HG03469 (cell line): Measurements from ENCODE around the gene KIF19.

ENCODE experiments used
- ATAC-seq: cut with Tn5 transposase; IDR thresholded peaks from one replicate; pipeline ENCODE4 v1.9.1; 2021; ENCODE audit warnings: mild to moderate bottlenecking, moderate library complexity, moderate number of reproducible peaks; ENCODE audit not compliant: unreplicated experiment

KIF19 gene

GRCh38 chr17:74359916-74360315 is 33.9 kb downstream of the KIF19 start:
- ATAC-seq = no peak

GRCh38 chr17:74360899-74361229 is 34.8 kb downstream of the KIF19 start:
- ATAC-seq = no peak

DNA sequence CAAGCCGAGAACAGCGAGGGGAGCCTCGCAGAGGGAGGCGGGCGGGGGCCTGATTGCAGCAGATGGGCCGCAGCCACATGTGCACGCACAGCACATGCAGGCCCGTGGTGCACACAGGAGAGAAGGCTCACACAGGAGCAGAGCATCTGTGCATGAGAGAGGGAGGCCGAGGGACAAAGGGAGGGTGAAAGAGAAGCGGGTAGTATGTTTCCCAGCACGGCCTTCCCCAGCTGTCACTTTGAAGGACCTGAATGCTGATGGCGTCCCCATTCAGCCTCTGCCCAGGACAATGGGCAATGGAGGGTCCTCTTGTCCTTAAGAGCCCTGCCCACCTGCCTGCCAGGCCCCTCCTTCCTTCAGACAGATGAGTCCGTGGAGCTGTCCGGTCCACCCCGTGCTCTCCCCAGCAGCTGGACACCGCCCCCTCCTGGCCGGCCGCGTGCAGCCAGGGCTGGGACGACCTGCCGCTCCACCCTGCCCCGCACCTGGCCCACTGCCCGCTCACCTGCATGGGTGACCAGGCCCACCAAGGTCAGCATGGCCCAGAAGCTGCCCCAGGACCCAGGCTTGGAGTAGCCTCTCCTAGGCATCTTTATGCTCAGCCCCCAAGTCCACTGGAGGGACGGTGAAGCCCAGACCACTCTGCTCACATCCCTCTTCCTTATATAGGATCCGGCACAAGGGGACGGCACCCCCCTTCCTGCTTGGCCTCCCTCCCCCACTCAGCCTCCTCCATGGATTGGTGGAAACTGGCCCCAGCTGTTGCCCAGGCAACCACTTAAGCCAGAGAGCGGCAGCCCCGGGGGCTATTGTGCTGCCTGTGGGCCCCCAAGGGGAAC is 35.4 kb downstream of the KIF19 start, which contains the start of gene BTBD17:
BTBD17 (minus strand) TSS at position 639 of the 839 bp plus-strand sequence; CDS start at position 590, 49 bp downstream.
- ATAC-seq = no peak

DNA sequence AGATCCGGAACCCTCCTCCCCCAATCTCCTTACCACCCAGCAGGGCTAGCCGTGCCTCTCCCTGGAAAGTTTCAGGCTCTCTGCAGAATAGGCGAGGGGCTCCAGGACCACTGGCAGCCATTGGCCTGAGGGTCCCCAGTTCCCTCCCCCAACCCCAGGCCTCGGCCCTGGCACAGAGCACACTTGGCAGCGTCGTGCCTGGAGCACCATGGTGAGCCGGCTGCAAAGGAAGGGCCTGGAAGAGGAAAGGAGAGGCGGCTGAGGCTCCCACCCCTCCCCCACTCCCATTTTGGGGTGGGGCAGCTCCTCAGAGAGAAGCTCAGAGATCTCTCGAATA is 36.0 kb downstream of the KIF19 start:
- ATAC-seq = no peak

DNA sequence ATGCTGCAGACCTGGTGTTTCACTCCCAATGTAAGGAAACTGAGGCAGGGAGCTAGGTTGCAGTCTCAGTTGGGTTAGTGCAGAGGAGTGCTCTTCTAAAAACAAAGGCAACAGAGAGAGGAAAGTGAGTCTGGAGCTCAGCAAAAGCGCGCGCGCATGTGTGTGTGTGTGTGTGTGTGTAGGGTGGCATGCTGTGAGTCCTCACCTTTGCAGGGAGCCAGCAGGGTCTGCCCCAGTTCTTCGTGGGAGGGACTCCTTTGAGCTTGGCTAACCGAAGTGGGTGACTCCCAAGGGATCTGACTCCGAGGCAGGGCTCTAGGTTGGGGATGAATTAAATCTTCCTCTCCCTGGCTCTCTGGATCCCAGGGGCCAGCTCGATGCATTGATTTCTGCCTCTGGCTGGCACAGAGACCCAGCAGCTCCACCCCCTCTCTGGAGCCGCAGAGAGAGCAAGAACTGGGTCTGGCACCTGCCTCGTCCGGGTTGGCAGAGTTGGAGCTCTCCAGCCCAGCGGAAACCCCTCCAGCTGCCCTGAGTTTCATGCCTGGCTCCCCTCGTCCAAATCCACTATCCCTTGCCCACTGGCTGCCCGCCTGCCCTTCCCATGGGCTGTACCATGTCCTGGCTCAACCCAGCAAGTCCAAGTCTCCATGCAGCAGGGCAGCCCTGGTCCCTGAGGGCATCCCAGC is 36.9 kb downstream of the KIF19 start:
- ATAC-seq = no peak

- no peak for ATAC-seq
These were observed 41.2 kb downstream of the KIF19 start, which contains the start of gene GPR142 for GRCh38 chr17:74367206-74367605. Gene GPR142, plus strand, starts transcription at chr17:74367506. Its CDS starts 2,035 bp downstream, at chr17:74369541.

DNA sequence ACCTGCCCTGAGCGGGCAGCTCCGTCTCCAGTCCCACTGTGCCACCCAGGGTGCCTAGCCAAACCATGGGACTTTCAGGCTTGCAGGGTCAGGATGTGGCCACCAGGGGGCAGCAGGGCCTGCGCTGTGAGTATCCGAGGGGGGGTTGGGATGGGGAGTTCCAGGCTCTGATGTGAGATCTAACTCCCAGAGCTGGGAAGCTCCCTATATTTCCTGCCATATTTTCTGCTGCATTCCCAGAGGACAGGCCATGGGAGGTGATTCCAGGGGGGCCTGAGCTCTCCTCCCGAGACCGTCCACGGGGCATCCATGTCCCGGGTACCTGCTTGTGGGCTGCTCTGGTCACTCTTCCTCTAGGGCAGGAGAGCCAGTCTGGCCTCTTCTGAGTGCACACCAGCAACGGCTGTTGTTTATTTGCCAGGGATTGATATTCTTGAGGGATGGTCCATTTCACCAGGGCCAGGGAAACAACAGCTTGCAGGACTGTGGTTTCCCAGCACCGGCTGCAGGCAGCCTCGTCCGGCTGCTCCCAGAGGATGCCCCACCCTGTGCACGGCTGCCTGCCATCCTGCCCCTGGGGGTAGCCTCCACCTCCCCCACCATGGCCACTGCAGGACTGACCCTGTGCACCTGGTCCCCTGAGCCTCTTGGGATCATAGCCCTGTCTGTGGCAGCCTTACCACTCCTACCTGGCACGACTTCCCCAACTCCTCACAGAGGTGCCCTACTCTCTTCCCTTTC is 42.5 kb downstream of the KIF19 start:
- no peak for ATAC-seq

GRCh38 chr17:74369221-74369620 is 43.2 kb downstream of the KIF19 start:
- ATAC-seq = no peak

GRCh38 chr17:74369665-74370490 is 43.9 kb downstream of the KIF19 start:
- ATAC-seq = no peak

- no peak for ATAC-seq
These were observed 45.7 kb downstream of the KIF19 start for GRCh38 chr17:74371653-74372147.

DNA sequence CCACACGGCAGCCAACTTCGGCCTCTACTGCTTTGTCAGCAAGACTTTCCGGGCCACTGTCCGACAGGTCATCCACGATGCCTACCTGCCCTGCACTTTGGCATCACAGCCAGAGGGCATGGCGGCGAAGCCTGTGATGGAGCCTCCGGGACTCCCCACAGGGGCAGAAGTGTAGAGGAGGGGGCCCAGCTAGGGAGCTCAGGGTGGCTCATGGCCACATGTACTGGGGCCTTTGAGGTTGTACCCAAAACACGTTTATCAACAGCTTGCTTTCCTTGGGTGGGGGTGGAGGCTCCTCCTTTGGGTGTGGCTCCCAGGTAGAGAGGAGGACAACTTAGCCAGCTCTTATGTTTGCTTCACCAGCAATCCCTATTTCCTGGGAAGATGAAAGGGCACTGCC is 46.4 kb downstream of the KIF19 start:
- no peak for ATAC-seq

DNA sequence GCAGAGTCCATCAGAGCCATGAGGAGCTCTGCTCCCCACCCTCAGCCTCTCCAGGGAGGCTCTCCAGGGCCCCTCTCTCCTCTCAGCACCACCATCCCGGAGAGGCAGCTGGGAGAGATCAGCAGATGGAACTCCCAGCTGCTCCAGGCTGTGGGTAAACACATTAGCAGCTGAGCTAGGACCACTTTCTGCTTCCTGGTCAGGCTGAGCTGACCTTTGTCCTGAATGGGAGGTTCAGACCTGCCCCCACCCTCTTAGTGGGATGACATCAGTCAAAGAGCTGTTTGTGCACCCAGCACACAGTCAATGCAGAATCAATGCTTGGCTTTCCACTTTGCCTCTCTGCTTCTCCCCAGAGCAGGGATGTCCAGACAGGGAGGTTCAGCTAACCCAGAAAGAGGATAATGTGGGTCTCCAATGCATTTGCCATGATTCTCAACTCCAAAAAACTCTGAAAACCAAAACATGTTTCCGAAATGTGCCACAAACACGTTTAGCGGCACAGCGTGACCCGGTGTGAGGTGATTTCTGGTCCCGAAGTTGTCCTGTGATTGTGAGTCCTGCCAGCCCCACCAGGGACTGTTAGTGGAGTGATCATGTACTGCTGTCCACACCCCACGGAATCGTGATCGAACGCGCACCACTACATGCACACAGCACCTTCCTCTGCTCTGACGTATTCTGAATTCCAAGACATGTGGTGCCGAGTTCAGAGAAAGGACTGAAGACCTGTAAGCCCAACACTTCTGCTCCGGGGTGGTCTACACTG is 48.0 kb downstream of the KIF19 start:
- no peak for ATAC-seq

- no peak for ATAC-seq
These were observed 48.8 kb downstream of the KIF19 start for GRCh38 chr17:74374858-74375257.

DNA sequence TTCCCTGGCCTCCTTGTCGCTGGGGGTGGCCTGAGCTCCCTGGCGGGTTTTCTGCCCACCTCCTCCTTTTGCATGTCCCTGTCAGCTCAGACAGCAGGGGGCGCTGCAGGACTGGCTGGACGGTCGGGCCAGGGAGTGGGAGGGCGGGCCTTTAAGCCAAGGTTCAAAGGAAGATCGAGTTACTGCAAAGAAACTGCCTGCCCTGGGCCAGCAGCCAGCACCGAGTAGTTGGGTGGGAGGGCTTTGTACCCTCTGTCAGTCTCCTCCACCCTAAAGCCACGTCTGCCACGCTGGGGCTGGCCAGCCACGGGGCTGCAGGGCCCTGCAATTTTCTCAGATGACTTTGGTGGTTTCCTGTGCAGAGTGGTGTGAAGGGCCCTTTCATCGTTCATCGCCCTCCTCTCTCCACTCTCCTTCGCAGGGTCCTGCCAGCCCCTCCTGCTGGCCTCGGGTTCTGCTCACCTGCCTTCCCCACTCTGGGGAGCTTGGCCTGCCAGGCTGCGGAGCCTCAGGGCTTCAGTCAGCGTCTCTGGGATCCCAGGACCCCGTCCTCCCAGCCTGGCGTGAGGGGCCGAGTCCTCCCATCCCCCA is 53.6 kb downstream of the KIF19 start:
- ATAC-seq = no peak

DNA sequence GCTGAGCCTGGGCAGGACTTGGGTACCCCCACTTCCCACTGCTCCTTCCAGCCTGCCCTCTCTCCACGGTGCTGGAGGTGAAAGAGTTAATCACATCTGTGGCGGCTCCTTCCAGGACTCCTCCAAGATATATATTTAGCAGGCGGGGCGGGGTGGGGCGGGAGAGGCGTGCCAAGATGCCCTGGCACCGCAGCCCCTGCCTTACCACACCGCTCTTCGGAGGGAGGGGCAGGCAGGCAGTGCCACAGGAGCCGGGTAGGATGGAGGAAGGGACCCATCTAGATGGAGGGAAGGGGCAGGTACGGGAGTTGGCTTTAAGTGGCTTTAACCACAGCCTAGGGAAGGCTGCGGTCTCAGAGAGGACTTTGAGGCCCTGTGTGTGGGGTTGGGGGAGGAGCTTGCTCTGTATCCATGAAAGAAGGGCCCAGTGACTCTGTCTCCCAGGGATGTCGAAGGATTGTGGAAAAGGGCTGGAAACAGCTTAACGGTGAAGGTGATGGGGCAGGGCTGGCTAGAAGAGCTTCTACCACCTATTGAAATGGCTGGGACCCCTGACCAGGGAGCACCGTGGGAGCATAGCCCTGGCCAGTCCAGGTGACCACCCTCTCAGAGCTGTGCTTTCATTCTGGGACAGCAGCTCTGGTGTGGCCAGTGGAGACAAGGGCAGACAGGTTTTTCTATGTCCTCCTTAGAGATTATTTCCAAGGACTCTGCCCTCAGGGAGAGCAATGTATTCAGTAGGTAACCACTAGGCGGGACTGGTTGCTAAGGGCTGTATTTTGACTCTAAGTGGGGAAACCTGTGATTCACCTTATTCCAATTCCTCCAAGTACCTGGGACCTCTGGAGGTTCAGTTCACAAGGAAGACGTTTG is 54.3 kb downstream of the KIF19 start:
- ATAC-seq = no peak

GRCh38 chr17:74380959-74381808 is 55.2 kb downstream of the KIF19 start:
- ATAC-seq = no peak

GRCh38 chr17:74383141-74383540 is 57.1 kb downstream of the KIF19 start:
- ATAC-seq = no peak

DNA sequence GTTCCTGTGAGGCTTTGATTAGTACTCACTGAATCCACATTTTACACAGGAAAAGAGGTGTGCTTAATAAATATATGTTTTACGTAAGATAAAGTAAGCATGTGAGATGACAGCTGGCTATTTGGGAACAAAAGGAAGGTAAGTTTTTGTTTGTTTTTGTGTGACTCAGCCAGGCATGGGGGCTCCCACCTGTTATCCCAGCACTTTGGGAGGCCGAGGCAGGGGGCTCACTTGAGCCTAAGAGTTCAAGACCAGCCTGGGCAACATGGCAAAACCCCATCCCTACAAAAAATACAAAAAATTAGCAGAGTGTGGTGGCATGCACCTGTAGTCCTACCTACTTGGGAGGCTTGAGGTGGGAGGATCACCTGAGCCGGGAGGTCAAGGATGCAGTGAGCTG is 59.2 kb downstream of the KIF19 start:
- ATAC-seq = no peak
